ENCODE data around the gene KIF4B.
"Not testable (repeated sequence)": the region's sequence is repeated elsewhere in the genome, so short reads cannot be mapped to it uniquely, and the experiment has no call there.

The KIF4B gene

GRCh38 chr5:155021842-155022241 lies 8.3 kb downstream of the KIF4B start:
- Mint-ChIP-seq H3K9me3 (peaks cover 0 to 2% of the 10 kb centered on the region in 2 donors), H3K27me3 (peaks cover 23 to 25% of the 10 kb centered on the region in 2 donors), H3K4me3 (no peak overlapping the region), H3K36me3 (no peaks in the 10 kb centered on the region), H3K27ac (no peak overlapping the region), H3K4me1 (no peaks in the 10 kb centered on the region)
- ATAC-seq (replicated peaks) = no peak
- DNase-seq = no peak

- Mint-ChIP-seq H3K9me3 (peaks cover 4% of the 10 kb centered on the region in 2 donors), H3K36me3 (no peaks in the 10 kb centered on the region), H3K27ac (no peak overlapping the region)
Measured at GRCh38 chr5:155023320-155023719, 9.8 kb downstream of the KIF4B start.

GRCh38 chr5:155024015-155024414 lies 10.5 kb downstream of the KIF4B start:
- H3K36me3 Mint-ChIP-seq = no peaks in the 10 kb centered on the region
- H3K9me3 Mint-ChIP-seq = peaks cover 6 to 10% of the 10 kb centered on the region in 2 donors
- ATAC-seq (replicated peaks) = no peak
- H3K27ac Mint-ChIP-seq = peak overlapping the region; percentile 31
- peaks cover 18 to 23% of the 10 kb centered on the region in 2 donors for H3K27me3 Mint-ChIP-seq
- no peak overlapping the region for H3K4me3 Mint-ChIP-seq
- no peak for DNase-seq
- no peaks in the 10 kb centered on the region for H3K4me1 Mint-ChIP-seq

More at GRCh38 chr5:155023320-155023719, 9.8 kb downstream of the KIF4B start:
- H3K27me3 Mint-ChIP-seq = peaks cover 20 to 23% of the 10 kb centered on the region in 2 donors
- H3K4me3 Mint-ChIP-seq = no peak overlapping the region
- no peaks in the 10 kb centered on the region for H3K4me1 Mint-ChIP-seq
- ATAC-seq (replicated peaks) (no peak), DNase-seq (no peak)

- Mint-ChIP-seq H3K9me3 (peaks cover 10% of the 10 kb centered on the region in 2 donors), H3K4me3 (no peak overlapping the region), H3K4me1 (no peaks in the 10 kb centered on the region), H3K36me3 (no peaks in the 10 kb centered on the region), H3K27ac (no peak overlapping the region), H3K27me3 (peaks cover 18 to 23% of the 10 kb centered on the region in 2 donors)
- ATAC-seq (replicated peaks) = no peak
- DNase-seq = no peak
Measured at GRCh38 chr5:155025895-155026294, 12.3 kb downstream of the KIF4B start.

GRCh38 chr5:155027993-155028629 lies 14.6 kb downstream of the KIF4B start:
- DNase-seq (no peak), ATAC-seq (replicated peaks) (no peak)
- no peaks in the 10 kb centered on the region for H3K36me3 Mint-ChIP-seq
- no peak overlapping the region for H3K27ac Mint-ChIP-seq
- H3K4me3 Mint-ChIP-seq = no peak overlapping the region
- H3K27me3 Mint-ChIP-seq = peaks cover 18% of the 10 kb centered on the region in 2 donors
- peaks cover 10% of the 10 kb centered on the region in 2 donors for H3K9me3 Mint-ChIP-seq
- H3K4me1 Mint-ChIP-seq = no peaks in the 10 kb centered on the region

- peaks cover 10 to 12% of the 10 kb centered on the region in 2 donors for H3K9me3 Mint-ChIP-seq
- no peak for ATAC-seq (replicated peaks)
- peaks cover 11 to 15% of the 10 kb centered on the region in 2 donors for H3K27me3 Mint-ChIP-seq
- H3K36me3 Mint-ChIP-seq = no peaks in the 10 kb centered on the region
- H3K27ac Mint-ChIP-seq = no peak overlapping the region
- DNase-seq = no peak
- no peaks in the 10 kb centered on the region for H3K4me1 Mint-ChIP-seq
- H3K4me3 Mint-ChIP-seq = no peak overlapping the region
Measured at GRCh38 chr5:155029240-155029639, 15.7 kb downstream of the KIF4B start.

GRCh38 chr5:155034145-155034744 lies 20.7 kb downstream of the KIF4B start:
- H3K9me3 Mint-ChIP-seq; H3K27ac Mint-ChIP-seq; H3K4me3 Mint-ChIP-seq; H3K36me3 Mint-ChIP-seq; H3K4me1 Mint-ChIP-seq; DNase-seq; ATAC-seq (replicated peaks): not testable (repeated sequence)
- H3K27me3 Mint-ChIP-seq = peaks cover 6 to 30% of the 10 kb centered on the region in 2 donors

GRCh38 chr5:155035087-155035486 lies 21.5 kb downstream of the KIF4B start:
- H3K36me3 Mint-ChIP-seq; H3K9me3 Mint-ChIP-seq; H3K4me1 Mint-ChIP-seq; ATAC-seq (replicated peaks); DNase-seq; H3K4me3 Mint-ChIP-seq; H3K27ac Mint-ChIP-seq: not testable (repeated sequence)
- H3K27me3 Mint-ChIP-seq = peaks cover 6 to 30% of the 10 kb centered on the region in 2 donors

- Mint-ChIP-seq H3K9me3 (no peaks in the 10 kb centered on the region), H3K4me1 (no peaks in the 10 kb centered on the region), H3K4me3 (no peak overlapping the region), H3K27me3 (peaks cover 25 to 37% of the 10 kb centered on the region in 2 donors), H3K36me3 (no peaks in the 10 kb centered on the region), H3K27ac (no peak overlapping the region)
- DNase-seq (no peak), ATAC-seq (replicated peaks) (no peak)
Measured at GRCh38 chr5:155040984-155041653, 27.6 kb downstream of the KIF4B start.

GRCh38 chr5:155044591-155044990 lies 31.0 kb downstream of the KIF4B start:
- no peak for ATAC-seq (replicated peaks)
- H3K4me3 Mint-ChIP-seq = no peak overlapping the region
- DNase-seq = no peak
- peaks cover 19% of the 10 kb centered on the region in 2 donors for H3K27me3 Mint-ChIP-seq
- H3K9me3 Mint-ChIP-seq = no peaks in the 10 kb centered on the region
- H3K4me1 Mint-ChIP-seq = no peaks in the 10 kb centered on the region
- H3K27ac Mint-ChIP-seq = no peak overlapping the region
- H3K36me3 Mint-ChIP-seq = no peaks in the 10 kb centered on the region

GRCh38 chr5:155046591-155046990 lies 33.0 kb downstream of the KIF4B start:
- Mint-ChIP-seq H3K27me3 (peaks cover 16 to 19% of the 10 kb centered on the region in 2 donors), H3K9me3 (no peaks in the 10 kb centered on the region), H3K27ac (no peak overlapping the region), H3K36me3 (no peaks in the 10 kb centered on the region), H3K4me1 (no peaks in the 10 kb centered on the region), H3K4me3 (no peak overlapping the region)
- no peak for ATAC-seq (replicated peaks)
- DNase-seq = no peak

GRCh38 chr5:155047818-155048217 lies 34.3 kb downstream of the KIF4B start:
- Mint-ChIP-seq H3K4me1 (no peaks in the 10 kb centered on the region), H3K9me3 (no peaks in the 10 kb centered on the region), H3K27me3 (peaks cover 15 to 19% of the 10 kb centered on the region in 2 donors), H3K4me3 (no peak overlapping the region), H3K27ac (no peak overlapping the region), H3K36me3 (no peaks in the 10 kb centered on the region)
- DNase-seq = no peak
- no peak for ATAC-seq (replicated peaks)

GRCh38 chr5:155049569-155050383 lies 36.2 kb downstream of the KIF4B start:
- Mint-ChIP-seq H3K4me3 (no peak overlapping the region), H3K4me1 (no peaks in the 10 kb centered on the region), H3K36me3 (no peaks in the 10 kb centered on the region), H3K27ac (no peak overlapping the region), H3K27me3 (peaks cover 12 to 19% of the 10 kb centered on the region in 2 donors), H3K9me3 (no peaks in the 10 kb centered on the region)
- ATAC-seq (replicated peaks) = no peak
- DNase-seq = no peak

GRCh38 chr5:155050384-155051019 lies 36.9 kb downstream of the KIF4B start:
- Mint-ChIP-seq H3K27ac (no peak overlapping the region), H3K27me3 (peaks cover 8 to 14% of the 10 kb centered on the region in 2 donors), H3K4me3 (no peak overlapping the region), H3K36me3 (no peaks in the 10 kb centered on the region), H3K9me3 (no peaks in the 10 kb centered on the region), H3K4me1 (no peaks in the 10 kb centered on the region)
- no peak for DNase-seq
- ATAC-seq (replicated peaks) = no peak

All from stimulated activated naive B cell treated with anti-CD40 and anti-IgM and Interleukin-4, amounts not matched to agents 10 μg/mL and 1 μg/mL and 100 μg/mL, for 72 hours (primary cell).